Mucosa of gallbladder (tissue), 1 donor: ENCODE results near the gene KIF23. TPM values are rescaled to one million over a fixed set of nuclear protein-coding genes. Genes with fewer than 3 reads are reported as not detected.
A peak's percentile ranks its signal among the peaks of the same experiment; 100 is the strongest.
"Not testable (repeated sequence)": the region's sequence is repeated elsewhere in the genome, so short reads cannot be mapped to it uniquely, and the experiment has no call there.

Source experiments
- DNase-seq: peaks from one replicate; pipeline ENCODE4 v3.0.0-alpha.2; 2020; ENCODE audit warnings: low spot score
- total RNA-seq: library from RNA; stranded (reverse); gene quantifications from one replicate; pipeline ENCODE4 v1.2.1, GENCODE V29; 2021
- donor health status: DM: no; HTN: no; CAD: no.

The KIF23 gene
- total RNA-seq, 1 donor from 2014 or later: 3.9 TPM

DNA sequence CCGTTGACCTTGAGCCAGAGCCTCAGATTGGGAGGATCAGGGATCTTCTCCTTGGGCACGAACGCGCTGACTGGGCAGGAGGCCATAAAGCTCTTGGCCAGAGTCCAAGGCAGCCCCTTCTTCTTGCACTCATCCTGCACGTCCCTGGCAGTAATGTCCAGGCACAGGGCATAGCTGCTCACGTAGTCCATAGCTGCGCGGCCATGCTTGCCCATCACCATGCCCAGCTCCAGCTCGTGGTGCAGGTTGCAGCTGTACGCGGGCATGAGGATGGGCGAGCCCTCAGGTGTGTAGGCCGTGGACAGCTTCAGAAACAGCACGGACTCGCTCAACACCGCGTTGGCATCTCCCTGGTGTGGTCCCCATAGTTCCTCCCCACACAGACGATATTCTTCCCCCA is 20.5 kb downstream of the KIF23 start:
- DNase-seq: no peak

DNA sequence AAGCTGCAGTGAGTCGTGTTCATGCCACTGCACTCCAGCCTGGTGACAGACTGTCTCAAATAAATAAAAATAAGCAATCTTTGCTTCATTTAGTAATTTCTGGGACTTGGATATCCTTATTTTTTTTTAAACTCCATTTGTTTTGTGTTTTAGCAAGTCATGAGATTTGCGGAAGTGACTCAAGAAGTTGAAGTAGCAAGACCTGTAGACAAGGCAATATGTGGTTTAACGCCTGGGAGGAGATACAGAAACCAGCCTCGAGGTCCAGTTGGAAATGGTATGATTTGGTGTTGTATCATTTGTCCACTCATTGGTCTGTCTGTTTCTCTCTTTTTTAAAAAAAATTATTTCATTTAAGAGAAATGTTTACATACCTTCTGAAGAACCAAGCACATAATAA is 21.8 kb downstream of the KIF23 start:
- no peak for DNase-seq

DNA sequence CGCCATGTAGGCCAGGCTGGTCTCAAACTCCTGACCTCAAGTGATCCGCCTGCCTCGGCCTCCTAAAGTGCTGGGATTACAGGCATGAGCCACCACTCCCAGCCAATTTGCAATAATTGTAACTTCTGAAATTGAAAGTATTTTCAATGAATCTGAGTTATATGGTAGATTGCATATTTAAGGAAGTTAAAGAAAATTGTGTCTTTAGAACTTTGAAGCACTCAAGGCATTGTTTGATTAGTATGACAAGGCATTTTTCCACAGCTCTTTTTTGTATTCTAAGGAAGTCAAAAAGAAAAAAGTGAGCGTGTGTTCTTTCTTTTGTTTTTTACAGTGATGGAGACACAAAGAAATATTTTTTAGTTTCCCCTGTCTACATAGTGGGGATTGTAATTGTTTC is 22.8 kb downstream of the KIF23 start:
- no peak for DNase-seq

- DNase-seq: no peak
Measured at GRCh38 chr15:69439623-69440022, 25.5 kb downstream of the KIF23 start.

DNA sequence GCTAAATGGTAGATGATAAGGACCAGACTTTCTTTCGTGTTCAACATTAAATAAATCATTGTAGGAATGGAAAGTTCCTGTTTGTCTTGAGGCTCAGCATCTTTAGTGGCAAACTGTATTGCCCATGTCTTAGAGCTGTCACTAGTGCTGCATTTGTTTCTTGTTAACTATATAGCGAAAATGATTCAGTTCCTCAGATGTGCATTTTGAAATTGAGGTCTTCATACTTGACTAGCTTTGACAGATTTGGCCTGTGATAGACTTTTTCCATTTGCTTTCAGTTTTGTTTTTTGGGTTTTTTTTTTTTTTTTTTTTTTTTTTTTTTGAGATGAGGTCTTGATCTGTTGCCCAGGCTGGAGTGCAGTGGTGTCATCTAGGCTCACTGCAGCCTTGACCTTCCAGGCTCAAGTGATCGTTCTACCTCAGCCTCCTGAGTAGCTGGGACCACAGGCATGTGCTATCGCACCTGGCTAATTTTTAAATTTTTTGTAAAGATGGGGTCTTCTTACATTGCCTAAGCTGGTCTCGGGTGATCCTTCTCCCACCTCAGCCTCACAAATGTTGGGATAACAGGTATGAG is 29.0 kb downstream of the KIF23 start:
- no peak for DNase-seq

GRCh38 chr15:69444686-69445085 is 30.5 kb downstream of the KIF23 start:
- DNase-seq: no peak

- DNase-seq: no peak
Measured at GRCh38 chr15:69446953-69447352, 32.8 kb downstream of the KIF23 start.

DNA sequence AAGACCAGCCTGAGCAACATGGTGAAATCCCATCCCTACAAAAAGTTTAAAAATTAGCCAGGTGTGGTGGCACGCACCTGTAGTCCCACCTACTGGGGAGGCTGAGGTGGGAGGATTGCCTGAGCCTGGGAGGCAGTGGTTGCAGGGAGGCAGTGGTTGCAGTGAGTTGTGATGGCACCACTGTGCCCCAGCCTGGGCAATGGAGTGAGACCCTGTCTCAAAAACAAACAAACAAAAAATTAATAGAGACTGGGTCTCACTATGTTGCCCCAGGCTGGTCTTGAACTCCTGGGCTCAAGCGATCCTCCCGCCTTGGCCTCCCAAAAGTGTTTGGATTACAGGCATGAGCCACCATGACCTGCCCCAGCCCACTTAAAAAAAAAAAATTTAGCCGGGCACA is 36.1 kb downstream of the KIF23 start:
- not testable (repeated sequence) for DNase-seq

DNA sequence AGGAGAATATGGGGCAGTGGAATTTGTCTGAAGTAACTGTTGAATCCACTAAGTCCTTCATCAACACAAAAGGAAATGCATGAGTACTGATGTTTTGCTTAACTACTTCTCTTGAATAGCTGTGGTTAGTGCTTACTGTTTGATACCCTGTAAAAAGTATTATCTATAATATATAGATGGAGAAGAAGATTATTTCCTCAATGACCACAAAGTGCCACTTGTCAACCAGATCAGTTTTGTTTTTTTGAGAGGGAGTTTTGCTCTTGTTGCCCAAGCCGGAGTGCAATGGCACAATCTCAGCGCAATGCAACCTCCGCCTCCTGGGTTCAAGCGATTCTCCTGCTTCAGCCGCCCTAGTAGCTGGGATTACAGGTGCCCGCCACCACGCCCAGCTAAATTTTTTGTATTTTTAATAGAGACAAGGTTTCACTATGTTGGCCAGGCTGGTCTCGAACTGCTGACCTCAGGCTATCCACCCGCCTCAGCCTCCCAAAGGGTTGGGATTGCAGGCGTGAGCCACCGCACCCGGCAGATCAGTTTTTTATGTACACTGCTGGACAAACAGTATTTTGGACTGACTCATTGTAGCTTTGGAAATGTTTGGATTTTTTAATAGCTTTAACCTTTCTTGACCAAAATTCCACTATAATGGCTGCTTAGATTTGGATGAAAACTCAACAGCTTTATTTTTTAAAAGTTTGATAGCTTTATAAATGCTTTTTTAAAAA is 37.0 kb downstream of the KIF23 start:
- DNase-seq: no peak

DNA sequence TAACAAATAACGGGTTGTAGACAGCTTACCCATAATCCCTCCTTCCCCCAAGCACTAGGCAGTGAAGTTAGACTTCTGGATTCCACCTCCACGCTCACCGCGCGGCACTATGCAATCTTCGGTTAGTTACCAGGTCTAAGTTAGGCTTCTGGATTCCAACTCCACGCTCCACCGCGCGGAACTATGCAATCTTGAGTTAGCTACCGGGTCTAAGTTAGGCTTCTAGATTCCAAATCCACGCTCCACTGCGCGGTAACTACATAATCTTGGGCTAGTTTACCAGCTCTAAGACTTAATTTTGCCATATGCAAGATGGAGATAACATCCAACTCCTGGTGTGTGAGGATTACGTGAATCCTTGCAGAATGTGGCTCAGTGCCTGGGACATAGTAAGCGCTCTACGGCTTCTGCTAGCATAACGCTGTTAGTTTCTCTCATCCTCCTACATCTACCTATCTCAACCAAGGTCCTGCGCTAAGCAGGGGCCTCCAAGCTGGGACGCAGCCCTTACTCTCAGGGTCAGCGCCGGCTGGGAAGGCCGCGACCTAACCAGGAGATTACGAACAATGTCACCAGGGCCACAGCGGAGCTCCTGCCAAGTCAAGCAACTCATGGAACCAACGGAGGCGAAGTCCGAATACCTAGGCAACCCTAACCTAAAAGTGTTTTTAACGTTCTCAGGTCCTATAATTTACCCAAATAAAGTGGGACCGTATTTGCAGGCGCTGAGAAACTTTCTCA is 38.0 kb downstream of the KIF23 start:
- DNase-seq: no peak

- peak; percentile 96 for DNase-seq
Measured at GRCh38 chr15:69452692-69453521, 38.8 kb downstream of the KIF23 start, which contains the start of gene RPLP1. Gene RPLP1 (plus strand): TSS chr15:69452818. CDS start chr15:69452949, 131 bp downstream.

GRCh38 chr15:69454953-69455352 is 40.8 kb downstream of the KIF23 start:
- no peak for DNase-seq

GRCh38 chr15:69456208-69457166 is 42.3 kb downstream of the KIF23 start:
- DNase-seq: no peak

GRCh38 chr15:69457304-69458280 is 43.4 kb downstream of the KIF23 start:
- no peak for DNase-seq

DNA sequence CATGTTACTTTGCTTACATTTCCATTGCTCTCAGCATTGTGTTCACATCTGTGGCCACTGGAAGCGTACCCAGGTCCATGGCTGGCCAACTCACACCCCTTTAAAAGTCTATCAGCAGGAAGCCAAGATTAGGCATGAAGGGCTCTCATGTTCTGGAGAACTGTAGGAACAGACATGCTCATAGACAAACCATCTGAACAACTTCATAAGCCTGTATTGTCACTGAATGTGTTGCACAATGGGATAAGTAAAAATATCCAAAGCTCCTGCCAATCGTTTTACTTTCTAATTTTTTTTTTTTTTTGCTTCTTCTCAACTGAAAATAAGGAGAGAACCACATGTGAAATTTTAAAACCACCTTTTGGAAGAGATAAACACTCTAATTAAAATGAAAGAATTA is 44.9 kb downstream of the KIF23 start:
- no peak for DNase-seq

DNA sequence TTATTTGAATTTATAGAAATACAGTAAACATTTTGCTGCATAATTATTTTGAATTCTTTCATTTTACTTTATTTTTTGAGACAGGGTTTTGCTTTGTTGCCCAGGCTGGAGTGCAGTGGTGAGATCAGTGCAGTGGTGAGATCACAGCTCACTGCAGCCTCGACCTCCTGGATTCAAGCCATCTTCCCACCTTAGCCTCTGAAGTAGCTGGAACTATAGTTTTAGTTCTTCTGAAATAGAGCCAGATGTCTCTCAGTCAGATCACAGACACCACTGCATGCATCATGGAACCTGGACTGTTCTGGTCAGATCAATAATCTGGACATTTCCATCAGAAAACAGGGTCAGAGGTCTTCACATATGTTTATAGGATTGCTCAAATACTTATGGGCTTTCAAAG is 46.3 kb downstream of the KIF23 start:
- no peak for DNase-seq

GRCh38 chr15:69462030-69462492 is 47.9 kb downstream of the KIF23 start:
- peak; percentile 26 for DNase-seq

DNA sequence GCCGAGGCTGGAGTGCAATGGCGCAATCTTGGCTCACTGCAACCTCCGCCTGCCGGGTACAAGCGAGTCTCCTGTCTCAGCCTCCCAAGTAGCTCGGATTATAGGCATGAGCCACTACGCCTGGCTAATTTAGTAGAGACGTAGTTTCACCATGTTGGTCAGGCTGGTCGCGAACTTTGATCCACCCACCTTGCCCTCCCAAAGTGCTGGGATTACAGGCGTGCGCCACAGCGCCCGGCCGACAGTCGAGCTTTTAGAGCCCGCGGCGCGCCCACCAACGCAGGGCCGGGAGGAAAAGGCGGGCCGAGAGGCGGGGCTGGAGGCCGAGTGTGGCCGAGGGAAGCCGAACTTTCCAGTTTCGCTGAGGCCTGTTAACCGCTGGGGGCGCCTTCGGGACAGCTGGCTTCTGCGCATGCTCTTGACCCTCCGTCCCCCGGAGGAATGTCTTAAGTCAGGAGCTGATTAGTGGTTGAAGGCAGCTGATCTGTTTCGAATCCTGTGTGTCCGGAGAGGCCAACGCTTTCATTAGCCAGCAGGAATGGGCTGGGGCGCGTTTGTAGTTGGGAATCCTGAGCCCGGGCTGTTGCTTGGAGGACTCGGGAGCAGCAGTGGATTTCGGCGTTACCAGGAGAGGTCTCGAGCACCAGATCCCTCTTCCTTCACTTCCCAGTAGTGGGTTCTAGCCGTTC is 48.5 kb downstream of the KIF23 start:
- peak; percentile 98 for DNase-seq
